Sciatic nerve (tissue), 2 donors: ENCODE results near the gene BPIFB6. TPM values are rescaled to one million over a fixed set of nuclear protein-coding genes. Genes with fewer than 3 reads are reported as not detected.

Experiments used
- ATAC-seq: fragments of 200-7000 bp; cut with Tn5 transposase; one replicate; pipeline ENCODE4 v1.9.1; 2020; ENCODE audit warnings: mild to moderate bottlenecking, moderate library complexity
- DNase-seq: peaks from one replicate; pipeline ENCODE4 v3.0.0-alpha.2; 2020; ENCODE audit warnings: low spot score
- intact Hi-C: fragments of 100-400 bp; cut with DNase I; formaldehyde crosslinking; loops from one replicate; pipeline ENCODE4 v1.14.2; 2022
- total RNA-seq: library from RNA; stranded (reverse); fragmentation: NEBNext Ultra II Directional; extraction: Animal tissue kit (Norgen Biotek cat#: 25700); gene quantifications from one replicate; pipeline ENCODE4 v1.2.1, GENCODE V29; 2021
- donor health status: DM: no; HTN: no; CAD: no.
- donor health status: DM: no; HTN: no; CAD: no.

BPIFB6 gene
- total RNA-seq, 1 donor from 2014 or later: not detected

DNA sequence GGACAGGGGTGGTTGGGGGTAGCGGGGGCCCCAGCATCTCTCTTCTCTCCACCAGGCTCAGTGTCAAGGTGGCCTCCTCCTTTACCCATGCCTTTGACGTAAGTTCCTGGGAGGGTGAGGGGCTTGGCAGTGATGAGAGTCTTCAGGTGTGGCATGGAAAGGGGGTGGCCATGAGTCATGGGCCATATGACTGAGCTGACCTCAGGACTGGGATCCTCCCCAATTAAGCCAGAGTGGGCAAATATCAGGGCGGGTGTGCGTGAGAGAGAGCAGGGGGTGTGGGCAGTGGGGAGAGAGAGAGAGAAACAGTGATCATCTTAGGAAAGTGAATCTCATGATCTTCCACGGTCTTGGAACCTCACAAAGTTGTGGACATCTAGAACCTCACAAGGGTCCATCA, 39.8 kb downstream of the BPIFB6 start:
- intact Hi-C loops: loop anchor here (10.0 kb wide), 1 partner anchor 166 kb away; no protein-coding TSS in a partner anchor
- ATAC-seq (no peak), DNase-seq (no peak)

DNA sequence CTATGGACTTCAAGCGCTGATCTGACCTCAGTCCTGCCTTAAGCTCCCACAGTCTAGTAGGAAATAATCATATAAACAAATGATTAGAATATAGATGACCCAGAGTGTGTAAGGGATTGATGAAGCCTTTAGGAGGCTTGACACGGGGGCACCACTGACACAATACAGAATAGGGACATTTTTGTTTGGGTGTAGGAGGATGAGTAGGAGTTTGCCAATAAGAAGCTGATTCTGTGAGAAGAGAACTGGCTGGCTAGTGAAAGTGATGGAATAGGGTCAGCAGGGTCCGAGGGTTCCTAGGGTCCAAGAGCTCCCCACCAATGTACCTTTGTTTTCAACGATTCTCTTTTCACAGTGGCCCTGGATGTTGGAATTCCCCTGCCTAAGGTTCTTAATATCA, 40.9 kb downstream of the BPIFB6 start:
- no peak for ATAC-seq
- DNase-seq: no peak
- intact Hi-C loops: loop anchor here (10.0 kb wide), 1 partner anchor 168 kb away; no protein-coding TSS in a partner anchor

DNA sequence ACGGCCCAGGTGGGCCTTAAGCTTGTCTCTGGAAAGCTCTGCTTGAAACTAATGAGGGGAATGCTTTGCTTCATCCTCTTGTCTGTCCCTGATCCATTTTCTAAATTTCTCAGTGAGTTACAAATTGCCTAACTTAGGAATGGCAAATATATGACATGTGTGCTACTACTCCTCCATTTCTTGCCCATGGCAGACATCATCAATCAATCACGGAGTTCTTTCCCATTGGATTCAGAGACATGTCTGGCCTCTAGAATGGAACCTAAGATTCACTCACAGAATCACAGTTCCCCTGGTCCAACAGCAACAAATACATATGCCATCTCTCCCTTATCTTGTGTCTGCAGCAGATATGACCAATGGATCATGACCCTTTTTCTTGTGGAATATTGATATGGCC, 41.4 kb downstream of the BPIFB6 start:
- intact Hi-C loops: loop anchor here (10.0 kb wide), 1 partner anchor 168 kb away; no protein-coding TSS in a partner anchor
- ATAC-seq (no peak), DNase-seq (no peak)

DNA sequence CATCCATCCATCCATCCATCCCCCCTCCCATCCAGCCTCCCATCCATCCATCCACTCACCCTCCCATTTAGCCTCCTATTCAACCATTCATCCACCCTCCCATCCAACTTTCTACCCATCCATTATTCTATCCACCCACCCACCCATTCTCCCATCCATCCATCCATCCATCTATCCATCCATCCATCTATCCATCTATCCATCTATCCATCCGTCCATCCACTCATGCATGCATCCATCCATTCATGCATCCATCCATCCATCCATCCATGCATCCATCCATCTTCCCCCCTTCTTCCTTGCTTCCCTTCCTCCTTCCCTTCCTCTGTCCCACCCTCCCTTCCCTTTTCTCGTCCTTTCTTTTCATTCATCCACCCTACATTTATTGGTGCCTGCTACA, 43.2 kb downstream of the BPIFB6 start:
- DNase-seq: no peak
- intact Hi-C loops: loop anchor here (10.0 kb wide), 1 partner anchor 170 kb away; no protein-coding TSS in a partner anchor
- ATAC-seq: no peak

DNA sequence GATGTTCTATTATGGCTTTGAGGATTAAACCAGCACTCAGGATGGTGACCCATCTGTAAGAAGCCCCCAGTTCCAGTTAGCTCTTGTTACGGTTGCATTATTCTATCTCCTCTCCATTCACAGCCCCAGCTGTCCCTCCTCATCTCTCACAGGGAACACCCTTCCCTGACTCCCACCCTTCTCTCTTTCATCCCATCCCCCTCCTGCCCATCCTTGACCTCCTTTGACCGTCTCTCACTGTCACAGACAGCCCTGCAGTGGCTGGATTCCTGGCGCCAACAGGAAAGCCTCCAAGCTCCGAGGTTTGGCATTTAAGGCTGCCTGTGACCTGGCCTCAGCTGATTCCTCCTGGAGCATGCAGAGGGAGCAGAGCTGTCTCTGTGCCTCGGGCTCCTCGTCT, 43.8 kb downstream of the BPIFB6 start:
- no peak for DNase-seq
- intact Hi-C loops: loop anchor here (10.0 kb wide), 1 partner anchor 170 kb away; no protein-coding TSS in a partner anchor
- ATAC-seq: no peak

DNA sequence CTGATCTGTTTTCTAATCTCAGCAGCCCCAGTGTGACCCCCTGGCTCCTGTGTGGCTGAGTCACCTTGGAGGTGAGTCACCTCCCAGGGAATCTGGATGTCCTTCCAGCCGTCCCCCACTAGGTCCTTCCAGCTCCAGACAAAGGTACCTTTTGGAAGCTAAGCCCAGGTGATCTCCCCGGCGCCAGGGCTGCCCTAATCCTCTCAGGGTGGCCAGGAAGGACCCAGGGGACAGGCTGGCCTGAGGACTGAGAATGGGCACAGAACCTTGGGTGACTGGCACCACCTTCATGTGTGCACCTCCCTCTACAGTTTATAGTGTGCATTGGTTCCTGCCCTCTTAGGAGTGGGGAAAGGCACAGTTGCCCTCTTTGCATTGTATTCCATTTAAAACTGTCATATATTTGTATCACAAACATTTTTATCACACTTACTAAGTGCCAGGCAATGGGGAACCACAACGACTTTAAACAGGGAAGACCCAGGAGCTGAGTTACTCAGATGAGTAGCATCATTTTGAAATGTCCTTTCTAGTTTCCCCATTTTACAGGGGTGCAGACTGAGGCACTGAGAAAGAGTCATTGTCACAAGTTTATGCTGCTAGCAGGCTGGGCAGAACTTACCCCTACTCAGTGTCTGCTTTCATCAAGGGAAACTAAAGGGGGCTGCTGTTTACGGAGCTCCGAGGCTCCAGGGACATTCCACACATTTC, 45.4 kb downstream of the BPIFB6 start:
- intact Hi-C loops: loop anchor here (10.0 kb wide), 1 partner anchor 172 kb away; no protein-coding TSS in a partner anchor
- DNase-seq (no peak), ATAC-seq (no peak)

DNA sequence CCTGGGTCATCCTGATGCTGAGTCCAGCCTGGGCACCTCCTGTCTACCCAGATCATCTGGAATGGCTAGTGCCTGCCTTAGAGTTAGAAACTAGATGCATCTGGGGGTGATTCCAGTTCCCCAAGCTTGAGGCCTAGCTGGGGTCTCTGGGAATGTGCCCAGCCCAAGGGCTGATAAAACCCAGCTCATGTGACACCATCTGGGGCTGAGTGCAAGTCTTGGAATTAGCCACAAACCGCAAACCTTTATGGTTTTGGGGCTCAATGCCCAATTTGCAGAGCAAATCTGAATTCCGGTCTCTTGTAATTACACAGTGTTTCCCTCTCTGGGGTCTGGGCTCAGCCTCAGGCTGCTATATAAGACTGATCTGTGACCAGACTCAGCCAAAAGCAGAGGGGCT, 47.8 kb downstream of the BPIFB6 start, which contains the start of gene BPIFB4:
Gene BPIFB4 (plus strand): TSS at position 385 of the 400 bp plus-strand sequence. CDS start 1,884 bp downstream, outside the sequence.
- intact Hi-C loops: loop anchor here (10.0 kb wide), 1 partner anchor 174 kb away; no protein-coding TSS in a partner anchor
- no peak for DNase-seq
- no peak for ATAC-seq

DNA sequence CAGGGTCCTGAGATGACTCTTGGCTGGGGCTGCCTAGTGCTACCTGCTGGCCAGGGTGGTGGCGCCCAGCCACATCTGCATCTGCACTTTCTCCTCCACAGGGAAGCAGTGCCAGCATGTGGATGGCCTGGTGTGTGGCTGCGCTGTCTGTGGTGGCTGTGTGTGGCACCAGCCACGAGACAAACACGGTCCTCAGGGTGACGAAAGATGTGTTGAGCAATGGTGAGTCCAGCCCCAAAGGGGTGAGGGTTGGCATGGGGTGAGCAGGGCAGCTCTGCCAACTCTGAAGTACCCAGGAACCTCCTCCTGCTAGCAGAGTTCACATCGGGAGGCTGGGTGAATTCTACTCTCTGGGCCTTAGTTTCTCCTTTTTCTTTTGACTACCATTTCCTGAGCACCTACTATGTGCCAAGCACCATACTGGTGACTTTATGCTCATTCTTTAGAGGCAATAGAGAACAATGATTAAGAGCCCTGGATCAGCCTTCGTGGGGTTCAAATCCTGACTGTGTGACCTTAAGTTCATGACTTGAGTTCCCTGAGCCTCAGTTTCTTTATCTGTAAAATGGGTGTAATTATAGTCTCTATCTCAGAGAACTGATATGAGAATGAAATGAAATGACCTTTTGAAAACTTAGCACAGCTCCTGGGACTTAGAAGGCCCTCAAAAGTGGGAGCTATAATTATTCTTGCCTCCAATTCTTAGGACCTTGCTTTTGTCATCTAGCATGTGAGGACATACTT, 50.1 kb downstream of the BPIFB6 start:
- DNase-seq (no peak), ATAC-seq (peak; percentile 32)

DNA sequence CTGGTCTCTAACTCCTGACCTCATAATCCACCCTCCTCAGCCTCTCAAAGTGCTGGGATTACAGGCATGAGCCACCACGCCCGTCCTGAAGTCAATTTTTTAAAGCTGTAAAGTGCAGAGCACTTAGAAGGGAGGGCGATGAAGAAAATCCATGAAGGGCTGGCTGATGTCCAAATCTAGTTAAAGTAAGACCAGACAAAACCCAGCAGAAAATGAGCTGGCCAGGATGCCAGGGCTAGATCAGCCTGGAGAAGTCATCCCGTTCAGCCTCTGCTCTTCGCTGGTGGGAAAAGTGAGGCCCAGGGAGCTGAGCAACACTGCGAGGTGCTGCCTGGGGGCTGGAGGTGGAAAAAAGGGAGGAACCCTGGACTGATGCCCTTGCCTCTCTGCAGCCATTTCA, 51.1 kb downstream of the BPIFB6 start:
- intact Hi-C loops: no loop called here
- ATAC-seq: no peak

More for the DNA sequence above, 50.1 kb downstream of the BPIFB6 start:
- intact Hi-C loops: no loop called here

DNA sequence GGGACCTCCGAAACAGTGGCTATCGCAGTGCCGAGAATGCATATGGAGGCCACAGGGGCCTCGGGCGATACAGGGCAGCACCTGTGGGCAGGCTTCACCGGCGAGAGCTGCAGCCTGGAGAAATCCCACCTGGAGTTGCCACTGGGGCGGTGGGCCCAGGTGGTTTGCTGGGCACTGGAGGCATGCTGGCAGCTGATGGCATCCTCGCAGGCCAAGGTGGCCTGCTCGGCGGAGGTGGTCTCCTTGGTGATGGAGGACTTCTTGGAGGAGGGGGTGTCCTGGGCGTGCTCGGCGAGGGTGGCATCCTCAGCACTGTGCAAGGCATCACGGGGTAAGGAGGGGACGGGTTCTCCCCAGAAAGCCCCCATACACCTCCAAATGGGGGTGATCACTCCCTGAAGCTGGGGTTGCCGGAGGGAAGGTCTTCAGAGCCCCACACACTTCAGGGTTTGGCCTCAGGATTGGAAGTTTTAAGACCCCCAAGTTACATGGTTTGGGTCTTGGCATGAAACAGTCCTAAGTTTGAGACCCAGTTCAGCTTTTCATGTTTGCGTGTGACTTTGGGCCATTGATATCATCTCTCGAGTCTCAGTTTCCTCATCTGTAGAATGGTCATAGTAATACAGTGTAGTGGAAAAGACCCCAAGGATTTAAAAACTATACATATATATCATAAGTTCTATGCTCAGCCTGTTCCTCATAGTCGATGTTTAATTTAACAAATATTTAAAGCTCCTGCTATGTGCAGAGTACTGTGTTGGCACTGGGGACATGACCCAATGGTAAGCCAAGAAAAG, 52.3 kb downstream of the BPIFB6 start:
- no peak for ATAC-seq
- no peak for DNase-seq
- intact Hi-C loops: no loop called here

More for the DNA sequence above, 51.1 kb downstream of the BPIFB6 start:
- DNase-seq: no peak

DNA sequence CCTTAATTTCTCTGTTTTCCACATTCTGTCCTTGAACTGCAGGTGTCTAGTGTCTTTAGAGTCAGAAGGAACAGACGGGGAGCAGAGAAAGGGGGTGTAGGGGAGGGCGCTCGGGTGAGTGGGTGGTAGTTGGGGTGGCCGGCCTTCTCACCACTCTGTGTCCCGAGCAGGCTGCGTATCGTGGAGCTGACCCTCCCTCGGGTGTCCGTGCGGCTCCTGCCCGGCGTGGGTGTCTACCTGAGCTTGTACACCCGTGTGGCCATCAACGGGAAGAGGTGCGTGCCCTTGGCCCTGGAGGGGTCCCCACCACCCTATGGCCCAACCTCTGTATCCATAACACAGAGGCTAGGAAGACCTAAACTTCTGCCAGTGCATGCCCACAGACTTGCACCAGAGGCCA, 53.3 kb downstream of the BPIFB6 start:
- DNase-seq (no peak), ATAC-seq (no peak)
- intact Hi-C loops: no loop called here

DNA sequence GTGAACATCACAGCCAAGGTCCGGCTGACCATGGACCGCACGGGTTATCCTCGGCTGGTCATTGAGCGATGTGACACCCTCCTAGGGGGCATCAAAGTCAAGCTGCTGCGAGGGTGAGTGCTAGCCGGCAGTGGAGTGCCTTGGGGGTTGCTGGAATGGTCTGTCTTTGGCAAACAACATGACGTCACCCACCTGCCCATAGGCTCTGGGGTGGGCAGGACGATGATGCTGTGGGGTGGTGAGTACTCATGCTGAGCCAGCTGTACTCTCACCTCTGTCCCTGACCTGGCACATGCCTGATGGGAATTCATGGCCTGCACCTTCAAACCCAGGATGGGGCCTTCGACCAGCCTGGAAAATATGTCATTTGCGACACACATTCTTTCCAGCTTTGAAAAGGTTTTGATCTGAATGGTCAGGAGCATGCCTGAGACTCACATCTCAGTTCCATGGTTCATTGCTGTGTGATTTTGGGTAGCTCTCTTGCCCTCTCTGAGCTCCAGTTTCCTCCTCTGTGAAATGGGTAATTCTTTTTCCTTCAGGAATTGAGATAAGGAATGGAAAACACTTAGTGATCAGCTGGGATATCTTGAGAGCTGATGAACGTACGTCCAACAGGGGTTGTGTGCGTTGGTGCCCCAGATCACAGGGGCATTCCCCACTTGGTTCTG, 54.7 kb downstream of the BPIFB6 start:
- DNase-seq (no peak), ATAC-seq (no peak)
- intact Hi-C loops: no loop called here

DNA sequence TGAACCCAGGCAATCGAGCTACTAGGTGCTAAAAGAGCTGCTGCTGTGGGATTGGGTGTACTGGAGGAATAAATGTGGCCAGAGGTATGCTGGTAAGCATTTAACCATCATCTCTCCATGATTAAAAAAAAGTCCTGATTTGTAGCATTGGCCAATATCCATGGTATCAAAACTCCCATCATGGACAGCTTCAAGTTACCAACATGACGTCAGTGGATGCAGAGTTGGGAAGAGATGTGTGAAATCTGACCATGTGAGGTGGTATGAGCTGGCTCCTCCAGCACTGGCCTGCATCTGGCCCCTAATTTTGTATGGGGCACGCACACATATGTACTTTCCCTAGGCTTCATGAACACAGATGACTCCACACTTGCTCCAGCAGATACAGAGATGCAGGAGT, 59.7 kb downstream of the BPIFB6 start:
- no peak for ATAC-seq
- DNase-seq: no peak
- intact Hi-C loops: no loop called here

DNA sequence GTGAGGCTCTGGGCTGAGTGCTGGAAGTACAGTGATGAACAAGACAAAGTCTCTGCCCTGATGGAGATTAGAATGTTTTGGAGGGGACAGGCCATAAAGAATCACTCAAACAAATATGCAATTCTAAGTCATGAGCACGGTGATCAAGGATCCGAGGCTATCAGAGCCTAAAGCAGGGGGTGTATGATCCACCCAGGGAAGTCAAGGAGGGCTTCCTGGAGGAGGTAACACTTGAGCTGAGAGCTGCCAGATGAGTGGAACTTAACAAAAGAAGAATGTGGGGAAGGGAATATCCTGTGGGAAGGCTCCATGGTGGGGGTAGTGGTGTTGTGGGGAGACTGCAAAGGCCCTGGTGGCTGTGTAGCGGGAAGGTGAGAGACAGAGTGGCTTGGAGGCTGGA, 60.2 kb downstream of the BPIFB6 start:
- DNase-seq (no peak), ATAC-seq (no peak)
- intact Hi-C loops: no loop called here

DNA sequence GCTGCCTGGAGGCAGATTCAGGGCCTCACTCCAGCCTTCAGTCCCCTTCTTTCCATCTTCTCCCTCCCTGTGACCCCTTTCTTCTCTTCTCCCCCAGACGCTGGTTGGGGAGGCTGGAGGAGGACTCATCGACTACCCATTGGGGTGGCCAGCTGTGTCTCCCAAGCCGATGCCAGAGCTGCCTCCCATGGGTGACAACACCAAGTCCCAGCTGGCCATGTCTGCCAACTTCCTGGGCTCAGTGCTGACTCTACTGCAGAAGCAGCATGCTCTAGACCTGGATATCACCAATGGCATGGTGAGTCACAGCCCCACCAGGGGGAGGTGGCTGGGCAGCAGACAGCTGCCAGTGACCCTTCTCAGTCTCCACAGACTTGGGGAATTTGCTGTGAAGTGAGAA, 60.9 kb downstream of the BPIFB6 start:
- no peak for DNase-seq
- intact Hi-C loops: no loop called here
- ATAC-seq: no peak

DNA sequence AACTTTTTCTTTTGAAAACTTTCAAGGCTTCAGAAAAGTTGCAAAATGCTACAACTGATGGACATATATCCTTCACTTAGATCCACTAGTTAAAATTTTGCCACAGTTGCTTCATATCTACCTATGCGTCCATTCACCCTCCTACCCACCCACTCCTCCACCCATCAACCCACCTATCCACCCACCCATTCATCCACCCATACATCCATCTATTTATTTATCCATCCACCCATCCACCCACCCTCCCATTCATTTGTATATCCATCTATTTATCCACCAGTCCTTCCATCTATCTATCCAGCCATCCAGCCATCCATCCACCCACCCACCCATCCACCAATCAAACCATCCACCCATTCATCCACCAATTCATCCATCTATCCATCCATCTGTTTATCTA, 61.6 kb downstream of the BPIFB6 start:
- DNase-seq: no peak
- intact Hi-C loops: no loop called here
- no peak for ATAC-seq

DNA sequence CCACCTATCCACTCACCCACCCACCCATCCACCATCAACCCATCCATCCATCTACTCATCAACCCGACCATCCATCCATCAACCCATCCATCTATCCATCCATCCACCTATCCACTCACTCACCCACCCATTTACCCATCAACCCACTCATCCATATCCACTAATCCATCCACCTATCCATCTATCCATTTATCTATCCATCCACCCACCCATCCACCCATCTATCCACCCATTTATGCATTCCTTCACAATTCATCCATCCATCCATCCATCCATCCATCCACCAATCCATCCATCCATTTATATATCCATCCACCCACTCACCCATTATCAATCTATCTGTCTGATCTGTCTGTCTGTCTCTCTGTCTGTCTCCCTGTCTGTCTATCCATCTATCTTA, 62.1 kb downstream of the BPIFB6 start:
- intact Hi-C loops: no loop called here
- no peak for DNase-seq
- no peak for ATAC-seq
